GM19395 (cell line): ENCODE measurements around the gene FAM234A.
"Not testable (repeated sequence)": the region's sequence is repeated elsewhere in the genome, so short reads cannot be mapped to it uniquely, and the experiment has no call there.

Experiments used
- ATAC-seq: cut with Tn5 transposase; IDR thresholded peaks from one replicate; pipeline ENCODE4 v1.9.1; 2021; ENCODE audit warnings: mild to moderate bottlenecking, moderate library complexity; ENCODE audit not compliant: unreplicated experiment

The FAM234A gene

DNA sequence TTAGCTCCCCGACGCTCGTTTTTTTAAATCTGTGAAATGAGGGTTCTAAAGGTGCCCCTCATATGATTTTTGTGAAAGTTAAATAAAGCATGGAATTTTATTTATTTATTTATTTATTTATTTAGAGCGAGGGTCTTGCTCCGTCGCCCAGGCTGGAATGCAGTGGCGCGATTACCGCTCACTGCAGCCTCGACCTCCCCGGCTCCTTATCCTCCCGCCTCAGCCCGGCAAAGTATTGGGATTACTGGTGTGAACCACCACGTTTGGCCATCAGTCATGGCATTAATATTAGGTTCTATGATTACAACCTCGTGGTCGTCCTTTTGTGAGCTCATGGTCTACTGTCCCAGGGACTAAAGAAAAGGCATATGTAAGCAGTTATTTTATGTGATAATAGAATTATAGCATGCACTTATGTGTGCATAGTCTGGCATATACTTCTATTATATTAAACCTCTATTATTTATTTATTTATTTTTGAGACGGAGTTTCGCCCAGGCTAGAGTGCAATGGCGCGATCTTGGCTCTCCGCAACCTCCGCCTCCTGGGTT, 4.8 kb upstream of the FAM234A start:
- ATAC-seq, result no peak

DNA sequence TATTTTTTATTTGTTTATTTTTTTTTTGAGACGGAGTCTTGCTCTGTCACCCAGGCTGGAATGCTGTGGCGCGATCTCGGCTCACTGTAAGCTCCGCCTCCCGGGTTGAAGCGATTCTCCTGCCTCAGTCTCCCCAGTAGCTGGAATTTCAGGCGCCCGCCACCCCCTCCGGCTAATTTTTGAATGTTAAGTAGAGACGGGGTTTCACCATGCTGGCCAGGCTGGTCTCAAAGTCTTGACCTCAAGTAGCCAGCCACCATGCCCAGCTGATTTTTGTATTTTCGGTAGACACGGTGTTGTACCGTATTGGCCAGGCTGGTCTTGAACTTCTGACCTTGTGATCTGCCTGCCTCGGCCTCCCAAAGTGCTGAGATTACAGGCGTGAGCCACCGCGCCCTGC, 4.3 kb upstream of the FAM234A start:
- not testable (repeated sequence) for ATAC-seq

DNA sequence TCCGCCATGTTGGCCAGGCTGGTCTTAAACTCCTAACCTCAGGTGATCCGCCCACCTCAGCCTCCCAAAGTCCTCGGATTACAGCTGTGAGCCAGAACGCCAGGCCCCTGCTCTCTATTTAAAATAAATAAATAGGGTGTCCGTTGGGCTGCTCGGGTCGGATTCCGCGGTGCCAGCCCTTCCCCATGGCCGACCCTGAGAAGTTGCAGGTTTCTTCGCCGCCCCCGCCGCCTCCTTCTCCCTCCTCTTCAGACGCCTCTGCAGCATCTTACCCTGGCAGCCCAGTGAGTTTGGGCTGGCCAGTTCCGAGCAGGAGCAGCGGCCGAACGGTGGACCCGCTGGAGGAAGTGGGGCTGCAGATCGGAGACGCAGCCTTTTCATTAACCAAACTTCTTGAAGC, 3.7 kb upstream of the FAM234A start:
- ATAC-seq, result no peak

DNA sequence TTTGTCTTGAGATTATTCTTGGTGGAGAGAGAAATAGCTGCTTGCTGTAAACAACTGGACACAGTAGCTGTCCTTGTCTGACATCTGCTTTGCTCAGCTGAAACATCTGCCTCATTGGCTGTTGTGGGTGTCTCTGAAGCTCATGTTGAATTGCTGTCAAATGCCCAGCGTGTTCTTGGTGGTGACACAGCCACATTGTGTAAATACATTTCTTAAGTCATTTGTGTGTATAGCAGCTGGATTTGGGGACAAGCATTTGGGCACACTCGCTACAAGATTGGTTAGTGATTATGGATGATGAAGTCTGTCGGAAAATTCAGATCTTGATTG, 5.3 kb downstream of the FAM234A start:
- no peak for ATAC-seq

DNA sequence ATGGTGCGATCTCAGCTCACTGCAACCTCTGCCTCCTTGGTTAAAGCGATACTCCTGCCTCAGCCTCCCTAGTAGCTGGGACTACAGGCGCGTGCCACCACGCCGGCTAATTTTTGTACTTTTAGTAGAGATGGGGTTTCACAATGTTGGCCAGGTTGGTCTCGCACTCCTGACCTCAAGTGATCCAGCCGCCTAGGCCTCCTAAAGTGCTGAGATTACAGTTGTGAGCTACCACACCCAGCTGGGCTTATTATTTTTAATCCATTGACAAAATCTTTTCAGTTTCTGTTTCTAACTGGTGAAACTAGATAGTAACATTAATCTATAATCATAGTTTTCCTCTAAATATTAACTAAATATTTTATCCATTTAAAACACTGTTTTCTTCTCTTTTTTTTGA, 5.9 kb downstream of the FAM234A start:
- ATAC-seq, result no peak

DNA sequence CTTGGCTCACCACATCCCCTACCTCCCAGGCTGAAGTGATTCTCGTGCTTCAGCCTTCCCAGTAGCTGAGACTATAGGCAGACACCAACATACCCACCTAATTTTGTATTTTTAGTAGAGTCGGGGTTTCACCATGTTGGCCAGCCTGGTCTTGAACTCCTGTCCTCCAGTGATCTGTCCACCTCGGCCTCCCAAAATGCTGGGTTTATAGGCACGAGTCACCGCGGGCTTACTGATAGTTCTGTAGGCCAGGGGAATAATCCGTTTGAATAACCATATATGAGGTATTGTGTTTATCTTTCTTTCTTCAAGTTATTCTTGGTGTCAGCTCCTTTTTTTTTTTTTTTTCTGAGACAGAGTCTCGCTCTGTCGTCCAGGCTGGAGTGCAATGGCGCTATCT, 7.7 kb downstream of the FAM234A start:
- no peak for ATAC-seq

DNA sequence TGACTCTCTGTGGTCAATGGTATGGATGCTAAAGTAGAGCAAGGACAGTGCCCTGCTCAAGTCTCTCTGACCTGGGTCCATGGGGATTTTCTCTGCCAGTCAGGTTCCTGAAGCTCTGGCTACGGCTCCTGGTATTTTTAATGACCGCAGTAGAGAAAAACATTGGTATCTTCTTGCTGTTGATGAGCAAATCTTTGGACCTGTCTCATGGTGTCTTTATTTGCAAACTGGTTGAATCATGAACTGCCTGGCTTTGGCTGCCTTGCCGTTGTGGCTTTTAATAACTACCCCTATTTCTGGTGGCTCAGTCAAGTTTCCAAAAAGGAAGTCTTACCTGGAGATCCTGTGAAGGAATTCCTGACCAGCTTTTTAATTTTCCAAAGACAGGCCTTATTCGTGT, 8.7 kb downstream of the FAM234A start:
- ATAC-seq, result no peak

DNA sequence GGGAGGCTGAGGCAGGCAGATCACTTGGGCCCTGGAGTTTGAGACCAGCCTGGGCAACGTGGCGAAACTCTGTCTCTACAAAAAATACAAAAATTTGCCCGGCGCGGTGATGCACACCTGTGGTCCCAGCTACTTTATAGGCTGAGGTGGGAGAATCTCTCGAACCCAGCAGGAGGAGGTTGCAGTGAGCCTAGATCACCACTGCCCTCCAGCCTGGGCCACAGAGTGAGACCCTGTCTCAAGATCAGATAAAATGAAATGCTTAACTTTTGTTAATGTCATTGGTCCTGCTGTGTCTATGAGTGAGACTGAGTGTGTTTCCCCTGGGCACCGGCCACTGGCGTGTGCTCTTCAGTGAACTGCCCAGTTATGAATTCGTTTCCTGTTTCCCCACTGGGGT, 10.5 kb downstream of the FAM234A start:
- ATAC-seq, result no peak

DNA sequence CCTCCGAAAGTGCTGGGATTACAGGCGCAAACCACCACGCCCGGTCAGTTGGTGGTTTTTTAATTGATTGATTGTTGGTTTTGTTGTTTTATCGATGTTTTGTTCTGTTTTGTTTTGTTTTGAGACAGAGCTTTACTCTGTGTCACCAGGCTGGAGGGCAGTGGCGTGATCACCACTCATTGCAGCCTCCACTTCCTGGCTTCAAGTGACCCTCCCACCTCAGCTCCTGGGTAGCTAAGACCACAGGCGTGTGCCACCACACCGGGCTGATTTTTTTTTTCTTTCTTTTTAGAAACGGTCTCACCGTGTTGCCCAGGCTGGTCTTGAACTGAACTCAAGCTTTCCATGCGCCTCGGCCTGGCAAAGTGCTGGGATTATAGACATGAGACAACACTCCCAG, 12.4 kb downstream of the FAM234A start:
- no peak for ATAC-seq

DNA sequence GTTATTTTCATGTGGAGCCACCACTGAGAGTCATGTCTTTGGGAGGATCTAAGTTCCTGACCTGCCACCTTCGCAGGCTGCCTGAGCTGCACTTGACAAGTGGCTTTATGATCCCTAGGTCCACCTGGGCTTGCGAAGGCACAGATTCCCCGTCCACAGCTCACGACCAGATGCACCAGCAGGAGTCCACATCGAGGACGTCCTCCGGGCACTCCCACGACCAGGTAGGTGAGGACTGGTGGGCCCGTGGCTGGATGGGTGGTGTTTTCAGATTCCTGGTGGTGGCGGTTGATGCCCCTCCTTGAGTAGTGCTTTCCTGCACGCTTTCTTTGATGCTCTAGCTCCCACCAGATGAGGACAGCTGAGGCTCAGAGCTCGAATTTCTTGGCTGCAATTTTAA, 14.8 kb downstream of the FAM234A start:
- no peak for ATAC-seq

DNA sequence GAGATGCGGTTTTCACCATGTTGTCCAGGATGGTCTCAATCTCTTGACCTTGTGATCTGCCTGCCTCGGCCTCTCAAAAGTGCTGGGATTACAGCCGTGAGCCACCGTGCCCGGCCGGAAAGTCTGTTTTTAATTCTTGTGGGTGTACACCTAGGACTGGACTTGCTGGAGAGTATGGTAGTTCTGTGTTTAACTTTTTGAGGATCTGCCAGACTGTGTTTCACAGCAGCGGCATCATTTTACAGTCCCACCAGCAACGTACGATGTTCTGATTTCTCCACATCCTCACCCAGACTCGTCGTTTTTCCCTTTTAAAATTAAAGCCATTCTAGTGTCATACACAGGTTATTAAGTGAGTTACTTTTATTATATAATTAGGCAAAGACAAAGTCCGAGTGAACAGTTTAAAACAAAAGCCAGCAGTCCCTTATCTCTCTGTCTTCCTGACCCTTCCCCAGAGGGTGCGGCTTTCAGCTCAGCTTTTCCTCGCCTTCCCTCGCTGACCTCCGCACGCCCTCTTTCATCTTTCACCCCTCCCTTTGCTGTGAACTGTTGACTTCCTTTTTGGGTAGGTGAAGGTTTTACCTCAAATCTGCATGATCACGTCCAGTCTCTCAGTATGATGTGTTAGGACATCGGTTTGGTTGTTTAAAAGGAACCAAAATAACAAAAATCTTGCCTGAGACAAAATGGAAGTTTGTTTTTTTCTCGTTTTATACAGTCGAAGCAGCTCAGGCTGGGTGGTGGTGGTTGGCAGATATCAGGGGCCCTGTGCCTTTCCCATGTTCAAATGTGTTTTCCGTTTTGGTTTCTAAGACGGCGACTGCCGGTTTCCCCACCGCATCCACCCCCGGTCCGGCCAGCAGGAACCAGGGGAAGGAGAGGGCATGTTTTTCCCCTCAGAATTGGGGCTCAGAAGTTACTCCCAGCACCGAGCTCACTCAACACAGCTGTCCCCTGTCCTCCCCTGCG, 18.0 kb downstream of the FAM234A start:
- no peak for ATAC-seq

DNA sequence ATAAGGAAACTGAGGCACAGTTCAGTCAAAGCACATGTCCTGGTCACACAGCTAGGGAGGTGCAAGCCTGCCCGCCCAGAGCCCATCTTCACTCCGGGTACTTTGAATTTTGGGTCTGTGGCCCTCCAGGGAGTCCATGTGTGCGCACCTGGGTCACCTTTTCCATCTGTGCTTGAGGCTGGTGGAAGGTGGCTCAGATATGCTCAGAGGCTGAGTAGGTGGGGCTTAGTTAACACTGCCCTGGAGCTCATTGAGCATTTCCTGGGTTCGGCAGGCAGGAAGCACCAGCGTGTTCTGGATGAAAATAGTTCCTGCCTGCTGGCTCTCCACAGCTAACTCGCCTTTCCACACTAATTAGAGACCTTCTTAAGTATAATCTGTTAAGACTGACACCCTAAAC, 19.2 kb downstream of the FAM234A start:
- no peak for ATAC-seq

DNA sequence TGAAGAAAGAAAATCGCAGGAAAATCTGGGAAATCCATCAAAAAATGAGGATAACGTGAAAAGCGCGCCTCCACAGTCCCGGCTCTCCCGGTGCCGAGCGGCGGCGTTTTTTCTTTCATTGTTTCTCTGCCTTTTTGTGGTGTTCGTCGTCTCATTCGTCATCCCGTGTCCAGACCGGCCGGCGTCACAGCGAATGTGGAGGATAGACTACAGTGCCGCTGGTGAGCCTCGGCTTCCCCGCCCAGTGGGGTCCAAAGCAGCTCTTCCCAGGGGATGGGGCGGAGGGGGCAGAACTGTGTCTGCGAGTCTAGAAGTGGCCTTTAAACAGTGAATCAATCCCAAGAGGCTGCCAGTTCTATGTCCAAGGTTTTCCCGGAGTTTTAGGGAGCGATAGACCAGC, 19.8 kb downstream of the FAM234A start:
- ATAC-seq, result no peak

DNA sequence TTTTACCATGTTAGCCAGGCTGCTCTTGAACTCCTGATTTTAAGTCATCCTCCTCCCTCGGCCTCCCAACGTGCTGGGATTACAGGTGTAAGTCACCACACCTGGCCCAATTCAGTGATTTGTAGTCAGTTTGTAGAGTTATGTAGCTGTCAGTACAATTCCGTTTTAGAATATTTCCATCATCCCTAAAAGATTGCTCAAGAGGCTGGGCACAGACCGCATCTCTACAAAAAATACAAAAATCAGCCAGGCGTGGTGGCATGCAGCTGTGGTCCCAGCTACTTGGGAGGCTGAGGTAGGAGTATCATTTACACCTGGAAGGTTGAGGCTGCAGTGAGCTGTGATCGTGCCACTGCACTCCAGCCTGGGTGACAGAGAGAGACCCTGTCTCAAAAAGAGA, 20.6 kb downstream of the FAM234A start:
- no peak for ATAC-seq

DNA sequence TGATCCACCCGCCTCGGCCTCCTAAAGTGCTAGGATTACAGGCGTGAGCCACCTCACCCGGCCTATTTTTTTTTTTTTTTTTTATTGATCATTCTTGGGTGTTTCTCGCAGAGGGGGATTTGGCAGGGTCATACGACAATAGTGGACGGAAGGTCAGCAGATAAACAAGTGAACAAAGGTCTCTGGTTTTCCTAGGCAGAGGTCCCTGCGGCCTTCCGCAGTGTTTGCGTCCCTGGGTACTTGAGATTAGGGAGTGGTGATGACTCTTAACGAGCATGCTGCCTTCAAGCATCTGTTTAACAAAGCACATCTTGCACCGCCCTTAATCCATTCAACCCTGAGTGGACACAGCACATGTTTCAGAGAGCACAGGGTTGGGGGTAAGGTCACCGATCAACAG, 23.5 kb downstream of the FAM234A start:
- not testable (repeated sequence) for ATAC-seq

DNA sequence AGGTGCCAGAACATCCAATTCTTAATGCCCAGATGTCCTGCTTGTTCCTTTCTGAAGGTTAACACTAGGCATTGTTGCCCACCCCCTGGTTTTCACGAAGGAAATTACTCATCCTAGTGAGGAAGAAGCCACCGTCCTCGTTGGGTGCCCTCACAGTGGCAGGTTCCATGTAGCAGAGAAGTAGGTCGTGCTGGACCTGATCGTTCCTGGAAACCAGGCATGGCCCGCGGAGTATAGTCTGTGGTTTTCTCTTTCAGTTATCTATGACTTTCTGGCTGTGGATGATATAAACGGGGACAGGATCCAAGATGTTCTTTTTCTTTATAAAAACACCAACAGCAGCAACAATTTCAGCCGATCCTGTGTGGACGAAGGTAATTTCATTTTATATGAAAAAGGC, 24.6 kb downstream of the FAM234A start:
- no peak for ATAC-seq

DNA sequence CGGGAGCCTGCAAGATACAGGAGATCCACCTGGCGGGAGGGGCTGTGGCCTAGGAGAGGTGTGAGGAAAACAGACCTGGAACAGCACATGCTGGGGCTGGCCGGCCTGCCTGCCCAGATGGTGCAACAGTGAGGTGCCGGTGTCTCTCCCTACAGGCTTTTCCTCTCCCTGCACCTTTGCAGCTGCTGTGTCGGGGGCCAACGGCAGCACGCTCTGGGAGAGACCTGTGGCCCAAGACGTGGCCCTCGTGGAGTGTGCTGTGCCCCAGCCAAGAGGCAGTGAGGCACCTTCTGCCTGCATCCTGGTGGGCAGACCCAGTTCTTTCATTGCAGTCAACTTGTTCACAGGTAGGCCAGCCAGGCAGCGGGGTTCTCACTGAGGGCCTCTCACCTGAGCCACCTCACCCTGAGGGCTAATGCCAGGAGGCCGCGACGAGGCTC, 25.2 kb downstream of the FAM234A start:
- no peak for ATAC-seq

DNA sequence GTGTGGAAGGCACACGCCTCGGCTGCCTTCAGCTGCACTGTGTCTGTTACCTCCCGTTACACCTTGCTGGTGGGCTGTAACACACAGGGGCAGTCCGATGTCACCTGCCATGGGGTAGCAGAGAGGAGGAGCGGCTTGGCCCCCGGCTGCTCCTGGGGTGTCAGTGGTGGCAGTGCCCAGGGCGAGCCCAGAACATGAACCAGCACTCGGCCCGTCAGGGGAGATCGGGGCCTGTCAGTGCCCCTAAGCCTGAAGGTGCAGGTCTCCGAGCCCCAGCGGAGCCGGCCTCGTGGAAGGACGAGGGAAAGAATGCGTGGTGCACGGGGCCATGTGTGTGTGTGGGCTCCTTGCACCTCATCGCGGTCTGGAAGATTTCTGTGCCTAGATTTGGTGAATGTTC, 25.7 kb downstream of the FAM234A start:
- no peak for ATAC-seq

DNA sequence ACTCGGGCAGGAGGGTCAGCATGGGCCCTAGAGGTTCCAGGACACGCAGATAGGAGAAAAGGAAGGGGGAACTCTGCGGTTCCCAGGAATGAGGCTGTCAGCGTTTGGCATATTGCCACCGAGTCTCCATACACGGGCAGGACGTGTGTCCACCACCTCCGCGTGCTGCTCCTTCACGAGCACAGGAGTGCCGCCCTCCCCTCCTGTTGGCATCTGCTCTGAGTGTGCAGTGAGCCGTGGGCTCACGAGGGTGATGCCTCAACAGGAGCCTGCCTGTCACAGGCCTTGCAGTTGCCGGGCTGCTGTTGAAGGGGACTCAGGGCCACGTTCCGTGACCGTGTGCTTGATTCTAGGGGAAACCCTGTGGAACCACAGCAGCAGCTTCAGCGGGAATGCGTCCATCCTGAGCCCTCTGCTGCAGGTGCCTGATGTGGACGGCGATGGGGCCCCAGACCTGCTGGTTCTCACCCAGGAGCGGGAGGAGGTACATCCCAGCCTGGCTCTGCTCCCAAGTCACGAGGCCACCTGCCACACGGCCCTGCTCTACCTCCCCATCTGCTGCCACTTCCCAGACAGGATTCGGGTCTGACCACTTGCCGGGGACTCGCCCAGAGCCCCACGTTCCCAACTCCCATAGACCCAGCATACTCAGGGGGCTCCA, 26.5 kb downstream of the FAM234A start:
- ATAC-seq, result no peak

DNA sequence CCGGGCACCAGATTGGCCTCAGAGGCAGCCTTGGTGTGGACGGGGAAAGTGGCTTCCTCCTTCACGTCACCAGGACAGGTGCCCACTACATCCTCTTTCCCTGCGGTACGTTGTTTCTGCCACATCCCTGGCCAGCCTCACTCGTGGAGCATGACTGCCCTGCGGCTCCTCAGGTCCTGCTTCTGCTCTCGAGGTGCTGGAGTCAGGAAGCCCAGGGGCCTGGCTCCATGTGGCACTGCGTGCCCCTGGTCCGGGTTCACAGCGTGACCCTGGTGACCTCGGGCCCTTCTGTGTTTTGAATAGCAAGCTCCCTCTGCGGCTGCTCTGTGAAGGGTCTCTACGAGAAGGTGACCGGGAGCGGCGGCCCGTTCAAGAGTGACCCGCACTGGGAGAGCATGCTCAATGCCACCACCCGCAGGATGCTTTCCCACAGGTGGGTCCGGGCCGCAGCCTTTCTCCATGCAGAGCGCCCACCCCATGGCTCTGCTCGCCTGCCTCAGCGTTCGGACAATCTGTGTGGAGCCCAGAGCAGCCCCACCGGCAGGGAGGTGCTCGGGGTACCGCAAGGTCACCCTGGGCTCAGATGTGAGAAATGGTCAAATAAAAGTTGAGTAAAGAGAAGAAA, 27.6 kb downstream of the FAM234A start:
- no peak for ATAC-seq

DNA sequence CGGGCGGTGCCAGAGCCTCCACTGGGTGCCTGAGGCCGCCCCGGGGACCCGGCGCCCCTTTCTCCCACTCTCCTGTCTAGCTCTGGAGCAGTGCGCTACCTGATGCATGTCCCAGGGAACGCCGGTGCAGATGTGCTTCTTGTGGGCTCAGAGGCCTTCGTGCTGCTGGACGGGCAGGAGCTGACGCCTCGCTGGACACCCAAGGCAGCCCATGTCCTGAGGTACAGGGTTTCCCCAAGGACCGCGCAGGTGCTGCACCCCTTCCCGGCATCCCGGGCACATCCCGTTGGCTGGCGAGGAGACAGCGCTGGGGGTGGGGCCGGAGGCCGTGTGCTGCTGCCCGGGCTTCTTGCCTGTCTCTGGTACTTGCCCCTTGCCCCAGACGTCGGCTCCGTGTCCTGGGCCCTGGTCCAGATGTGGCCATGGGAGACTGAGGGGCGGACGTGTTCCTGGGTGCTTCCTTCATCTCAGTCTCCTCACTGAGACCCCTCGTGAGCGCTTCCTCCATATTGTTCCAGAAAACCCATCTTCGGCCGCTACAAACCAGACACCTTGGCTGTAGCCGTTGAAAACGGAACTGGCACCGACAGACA, 28.7 kb downstream of the FAM234A start:
- ATAC-seq, result no peak
